GM18507 (cell line): ENCODE measurements around the gene PLCB1.

Source experiments
- DNase-seq: peaks from one replicate; pipeline ENCODE4 v3.0.0; 2011; ENCODE audit warnings: low read depth; ENCODE audit not compliant: insufficient read length; ENCODE audit errors: extremely low spot score
- FAIRE-seq: peaks from 2 replicates; lab custom pipeline; 2011; peaks lifted over from hg19 to GRCh38; lab: Jason Lieb, UNC

PLCB1 gene

DNA sequence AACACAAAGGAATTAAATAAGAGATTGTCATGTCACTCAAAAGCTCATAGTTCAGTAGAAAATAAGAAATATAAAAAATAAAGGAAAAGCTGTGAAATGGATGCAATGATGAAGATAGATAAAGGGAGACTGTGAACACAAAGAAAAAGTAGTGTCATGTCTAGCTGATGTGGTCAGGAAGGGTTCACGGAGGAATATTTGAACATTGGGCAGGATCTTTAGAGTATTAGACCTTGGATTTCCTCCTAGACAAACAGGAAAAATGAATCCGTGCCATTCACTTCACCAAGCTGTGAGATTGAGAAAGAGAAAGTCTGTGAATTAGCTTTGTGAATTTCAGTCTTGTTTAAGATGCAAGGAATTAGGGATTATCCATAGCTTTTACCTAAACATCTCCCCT lies 522.4 kb downstream of the PLCB1 start:
- no peak for DNase-seq
- no peak for FAIRE-seq

DNA sequence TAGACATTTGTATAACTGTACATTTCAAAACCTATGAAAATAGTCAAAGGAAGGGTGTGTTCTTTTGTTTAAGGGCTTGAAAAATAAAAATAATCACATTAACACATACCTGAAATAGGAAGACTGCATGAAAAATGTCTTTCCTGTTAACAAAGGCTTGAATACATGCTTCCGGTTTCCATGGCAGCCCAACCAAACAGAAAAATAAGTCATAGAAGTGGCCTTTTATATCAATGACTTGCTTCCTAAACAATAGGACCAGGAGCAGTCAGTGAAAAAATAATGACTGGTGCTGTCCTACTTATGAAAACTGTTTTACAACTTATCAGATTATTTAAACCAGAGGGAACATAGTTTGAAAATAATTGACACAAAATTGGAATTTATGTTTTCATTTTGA lies 524.3 kb downstream of the PLCB1 start:
- no peak for FAIRE-seq
- no peak for DNase-seq

DNA sequence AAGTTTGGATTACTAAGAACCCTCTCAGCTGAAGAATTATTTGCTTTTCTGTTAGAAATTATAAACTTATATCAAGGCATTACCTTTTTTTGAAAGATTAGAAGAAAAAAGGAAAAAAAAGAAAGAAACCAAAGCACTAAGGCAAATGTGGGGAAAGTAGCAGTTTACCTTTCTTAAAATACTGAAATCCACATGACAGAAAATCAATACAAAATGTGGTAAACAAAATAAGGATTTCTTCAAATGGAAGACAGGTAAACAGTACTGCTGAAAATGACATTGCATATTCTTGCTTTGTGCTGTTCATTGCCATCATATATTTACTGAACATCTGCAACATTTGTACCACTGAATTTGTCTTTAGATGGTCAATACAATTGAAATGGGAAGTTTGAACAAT lies 525.6 kb downstream of the PLCB1 start:
- FAIRE-seq: no peak
- DNase-seq: no peak

DNA sequence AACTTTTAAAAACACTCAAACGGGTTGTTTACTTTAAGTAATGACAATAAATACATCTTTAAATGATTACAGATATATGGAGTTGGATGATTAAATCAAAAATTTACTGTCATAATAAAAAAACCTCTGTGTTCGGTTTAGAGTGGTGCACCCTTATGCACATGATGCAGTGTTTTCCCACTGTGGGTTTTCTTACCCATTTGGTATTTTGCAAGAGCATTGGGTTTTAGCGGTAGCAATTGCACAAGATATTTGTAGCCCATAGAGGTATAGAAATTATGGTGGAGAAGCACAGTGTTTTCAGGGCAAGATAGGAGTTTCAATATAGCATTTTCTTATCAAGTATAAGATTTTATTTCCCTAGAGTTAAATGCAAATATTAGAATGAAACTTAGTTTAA lies 526.0 kb downstream of the PLCB1 start:
- DNase-seq: no peak
- no peak for FAIRE-seq

DNA sequence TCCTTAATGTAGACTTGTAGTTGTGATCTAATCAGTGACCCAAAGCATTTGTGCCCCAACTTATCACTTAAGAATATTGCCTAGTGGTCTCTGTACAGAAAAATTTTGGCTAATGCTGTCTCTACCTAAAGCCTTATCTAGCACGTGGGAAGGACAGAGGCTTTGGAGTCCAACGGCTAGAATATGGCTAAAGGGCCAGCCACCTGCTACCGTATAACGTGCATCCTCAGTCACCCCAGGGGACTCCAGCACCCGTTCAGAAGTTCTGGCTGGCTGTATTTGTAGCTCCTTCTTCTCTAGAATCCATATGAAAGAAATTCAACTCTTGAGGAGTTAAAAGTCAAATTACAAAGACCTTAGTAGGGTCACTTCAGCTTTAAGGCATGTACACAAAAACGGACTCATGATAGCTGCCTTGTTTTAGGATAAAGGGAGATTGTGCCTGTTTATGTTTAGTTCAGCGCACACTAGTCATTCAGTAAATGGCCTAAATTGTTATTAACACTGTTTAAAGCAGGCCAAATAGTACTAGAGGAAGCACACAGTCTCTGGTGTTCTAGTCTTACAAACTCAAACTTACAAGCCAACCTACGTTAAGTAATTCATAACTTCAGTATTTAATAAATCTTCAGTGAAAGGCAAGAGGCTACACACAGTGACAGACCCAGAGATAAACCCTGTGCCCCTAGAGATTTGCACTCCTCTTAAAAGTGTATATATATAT lies 529.3 kb downstream of the PLCB1 start:
- DNase-seq (no peak), FAIRE-seq (no peak)

DNA sequence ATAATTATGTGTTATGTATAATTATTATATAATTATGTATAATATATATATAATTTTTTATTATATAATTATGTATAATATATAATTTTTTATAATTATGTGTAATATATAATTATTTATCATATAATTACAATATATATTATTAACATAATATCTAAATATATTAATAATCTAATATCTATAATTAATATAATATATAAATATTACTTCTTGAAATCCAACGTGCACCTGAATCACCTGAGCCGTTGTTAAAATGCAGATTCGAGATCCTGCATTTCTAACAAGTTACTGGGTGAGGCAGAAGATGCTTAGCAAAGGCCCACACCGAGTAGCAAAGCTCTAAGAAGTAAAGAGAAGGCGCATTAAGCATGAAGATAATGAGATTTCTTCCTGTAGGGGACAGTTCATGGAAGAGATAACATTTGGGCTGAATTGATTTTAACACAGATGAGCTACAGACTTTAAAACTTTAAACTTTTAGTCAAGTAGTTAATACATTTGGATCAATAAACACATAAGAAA lies 530.4 kb downstream of the PLCB1 start:
- FAIRE-seq (no peak), DNase-seq (no peak)

DNA sequence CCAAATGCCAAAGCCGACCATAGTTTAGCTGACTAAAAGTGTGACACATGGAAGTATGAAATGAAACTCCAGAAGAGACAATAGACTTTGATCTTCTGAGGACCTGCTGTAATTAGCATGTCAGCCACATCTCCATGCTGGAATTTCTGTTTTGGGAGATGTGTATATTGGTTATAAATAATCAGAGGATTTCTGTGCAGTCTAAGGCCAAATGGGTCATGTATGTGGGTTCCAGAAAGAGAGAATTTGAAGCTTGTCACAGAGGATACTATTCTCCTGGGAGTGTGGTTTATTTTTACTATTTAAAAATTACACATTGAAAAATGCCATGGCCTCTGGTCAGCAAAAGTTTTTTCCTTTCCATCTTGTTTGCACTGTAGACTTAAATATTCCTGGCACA lies 531.4 kb downstream of the PLCB1 start:
- FAIRE-seq (no peak), DNase-seq (no peak)

DNA sequence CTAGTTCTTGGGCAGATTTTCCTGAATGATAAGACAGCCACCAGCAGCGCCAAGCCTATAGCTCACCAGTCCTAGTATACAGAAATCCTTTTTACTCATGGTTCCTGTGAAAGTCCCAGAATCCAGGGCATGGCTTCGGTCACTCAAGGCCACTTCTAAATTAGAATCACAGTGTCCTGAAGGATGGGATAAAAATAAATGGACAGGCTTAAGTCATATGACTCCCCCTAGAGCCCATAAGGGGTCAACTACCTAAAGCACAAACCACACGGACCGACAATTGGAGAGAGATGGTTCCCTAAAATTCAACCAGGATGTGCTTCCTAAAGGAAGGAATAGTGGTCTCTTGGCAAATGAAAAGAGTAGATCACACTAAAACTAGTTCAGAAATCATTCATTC lies 532.7 kb downstream of the PLCB1 start:
- DNase-seq (no peak), FAIRE-seq (no peak)

DNA sequence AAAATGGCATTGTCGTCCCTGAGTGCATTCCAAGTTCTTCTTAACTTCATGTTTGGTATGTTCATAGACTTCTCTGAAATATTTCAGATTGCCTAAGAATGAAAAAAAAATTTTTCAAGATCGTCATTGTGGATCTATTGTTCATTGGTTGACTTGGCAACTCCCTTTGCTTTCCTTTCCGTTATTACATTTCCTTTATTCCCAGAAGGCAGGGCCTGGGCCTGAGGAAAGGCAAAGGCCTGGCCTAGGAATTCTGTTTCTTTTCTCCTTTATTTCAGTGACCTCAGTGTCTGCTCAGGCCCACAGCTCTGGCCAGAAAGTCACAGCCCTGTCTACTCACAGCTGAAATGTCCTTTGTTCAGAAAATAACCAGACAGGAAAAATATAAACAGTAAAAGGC lies 535.2 kb downstream of the PLCB1 start:
- FAIRE-seq: no peak
- DNase-seq: no peak

DNA sequence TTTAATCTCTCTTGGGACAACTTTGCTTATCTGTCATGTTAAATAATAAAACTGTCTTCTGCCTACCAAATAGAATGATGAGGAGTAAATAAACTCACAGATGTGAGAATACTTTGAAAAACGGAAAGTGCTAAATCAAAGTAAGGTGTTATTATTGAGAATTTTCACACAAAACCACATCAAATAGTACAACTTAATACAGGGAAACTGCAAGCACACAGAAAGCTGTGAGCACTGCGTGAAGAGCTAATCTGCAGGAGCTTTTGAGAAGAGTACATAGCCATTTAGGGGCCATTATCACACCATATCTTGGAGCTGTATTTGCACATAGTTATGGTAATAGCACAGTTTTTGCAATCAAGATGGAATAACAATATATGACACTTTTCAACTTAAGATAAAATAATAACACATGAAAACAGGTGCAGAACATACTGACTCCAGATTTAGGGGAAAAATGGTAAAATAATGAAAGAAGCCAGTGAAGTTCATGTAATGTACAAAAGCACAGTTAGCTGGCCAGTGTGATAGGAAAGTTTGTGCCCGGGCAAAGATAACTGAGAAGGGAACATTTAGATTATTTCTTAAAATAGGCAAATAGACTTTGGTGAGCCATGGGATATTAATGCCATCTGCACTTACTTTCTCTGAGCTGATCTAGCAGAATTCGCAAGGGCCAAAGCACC lies 538.3 kb downstream of the PLCB1 start:
- DNase-seq (no peak), FAIRE-seq (no peak)

DNA sequence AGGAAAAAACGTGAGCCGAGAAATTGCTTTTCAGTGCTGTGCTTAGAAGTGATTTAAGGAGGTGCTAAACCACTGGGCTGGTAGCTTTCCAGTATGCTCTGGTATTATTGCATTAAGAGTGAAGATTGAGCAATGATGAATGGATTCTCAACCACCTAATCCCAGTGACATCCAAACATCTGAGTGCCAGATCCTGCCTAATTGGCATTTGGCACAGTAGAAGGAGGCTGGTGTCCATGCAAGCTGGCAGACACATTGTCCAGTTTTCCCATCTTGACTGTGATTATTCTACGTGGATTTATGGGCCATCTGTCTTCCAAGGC lies 538.8 kb downstream of the PLCB1 start:
- FAIRE-seq: no peak

DNA sequence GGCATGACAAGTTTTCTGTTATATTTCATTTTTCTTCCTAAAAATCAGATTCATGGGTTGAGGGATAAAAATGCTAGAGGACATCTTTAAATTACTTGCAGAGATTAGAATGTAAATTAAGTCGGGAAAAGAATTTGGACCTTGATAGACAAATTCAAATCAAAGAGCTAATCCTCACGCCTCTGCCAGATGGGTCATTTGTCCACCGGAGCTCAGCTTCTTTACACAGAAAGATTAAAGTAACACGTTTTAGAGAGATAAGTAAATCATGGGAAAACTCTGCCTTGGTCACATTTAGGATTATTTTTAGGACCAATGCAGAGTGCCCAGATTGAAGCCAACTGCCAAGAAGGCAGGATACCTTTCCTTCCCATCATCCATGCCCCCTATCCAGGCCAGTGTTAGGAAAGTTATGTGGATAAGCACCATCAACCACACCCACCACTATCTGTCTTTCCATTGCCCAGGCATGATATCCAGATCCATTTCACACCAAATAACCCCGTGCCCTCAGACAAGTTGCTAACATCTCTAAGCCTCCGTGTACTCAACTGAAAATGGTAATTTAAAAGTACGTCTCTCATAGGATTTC lies 539.4 kb downstream of the PLCB1 start:
- no peak for DNase-seq
- no peak for FAIRE-seq

More for the DNA sequence above, 538.8 kb downstream of the PLCB1 start:
- no peak for DNase-seq

DNA sequence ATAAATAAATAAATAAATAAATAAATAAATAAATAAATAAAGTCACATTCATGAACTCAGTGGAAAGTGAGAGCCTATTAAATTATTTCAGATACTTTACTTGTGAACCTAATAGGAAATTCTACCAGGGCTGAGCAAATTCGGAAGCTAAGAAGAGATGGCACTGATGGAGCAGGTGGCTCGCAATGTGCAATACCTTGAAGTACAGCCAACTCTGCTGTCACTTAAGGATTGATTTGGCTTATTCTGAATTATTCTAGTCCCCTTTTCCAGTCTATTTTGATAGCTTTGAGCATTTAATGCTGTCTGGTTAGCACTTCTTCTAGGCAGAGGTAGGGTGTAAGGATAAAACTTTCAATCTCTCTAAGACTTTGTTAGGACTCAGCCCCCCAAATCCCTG lies 541.0 kb downstream of the PLCB1 start:
- FAIRE-seq: no peak
- no peak for DNase-seq

DNA sequence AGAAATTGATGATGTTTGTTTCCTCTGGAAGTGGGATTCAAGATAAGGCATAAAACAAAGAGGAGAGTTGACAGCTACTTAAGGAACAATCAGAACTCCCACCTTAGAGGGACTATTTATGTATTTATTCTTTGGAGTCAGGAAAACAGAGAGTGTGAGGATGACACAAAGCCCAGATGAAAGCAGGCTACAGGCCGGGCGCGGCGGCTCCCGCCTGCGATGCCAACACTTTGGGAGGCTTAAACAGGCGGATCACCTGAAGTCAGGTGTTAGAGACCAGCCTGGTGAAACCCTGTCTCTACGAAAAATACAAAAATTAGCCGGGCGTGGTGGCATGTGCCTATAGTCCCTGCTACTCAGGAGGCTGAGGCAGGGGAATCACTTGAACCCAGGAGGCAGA lies 543.8 kb downstream of the PLCB1 start:
- FAIRE-seq (no peak), DNase-seq (no peak)

DNA sequence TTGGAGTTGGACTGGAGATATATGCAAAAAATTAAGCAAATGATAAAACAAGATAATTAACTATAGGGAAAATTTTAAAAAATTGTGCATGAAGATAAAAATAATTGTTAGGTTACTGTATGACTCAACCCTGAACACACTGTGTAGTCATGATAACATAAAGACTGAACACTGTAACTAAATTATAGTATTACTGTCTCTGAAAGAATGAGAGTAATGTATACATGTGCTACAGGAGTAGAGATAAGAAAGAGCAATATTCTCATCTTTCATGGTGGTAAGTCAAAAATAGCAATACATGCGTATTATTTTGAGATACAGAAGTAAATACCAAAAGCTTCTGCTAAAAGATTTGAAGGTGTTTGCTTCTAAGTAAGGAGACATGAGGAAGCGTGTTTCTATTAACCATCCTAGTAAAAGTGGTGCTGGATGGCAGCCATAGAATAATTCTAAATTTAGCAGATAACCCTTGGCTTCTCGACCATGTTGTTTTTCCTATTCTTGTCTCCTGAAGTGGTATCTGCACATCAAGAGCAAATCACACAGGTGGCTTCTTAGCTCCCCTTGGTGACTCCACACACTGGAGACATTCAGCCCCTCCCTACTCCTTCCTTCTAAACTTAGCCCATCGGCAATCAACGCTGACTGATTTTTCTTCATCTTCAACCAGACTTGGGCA lies 546.2 kb downstream of the PLCB1 start:
- no peak for FAIRE-seq
- no peak for DNase-seq

DNA sequence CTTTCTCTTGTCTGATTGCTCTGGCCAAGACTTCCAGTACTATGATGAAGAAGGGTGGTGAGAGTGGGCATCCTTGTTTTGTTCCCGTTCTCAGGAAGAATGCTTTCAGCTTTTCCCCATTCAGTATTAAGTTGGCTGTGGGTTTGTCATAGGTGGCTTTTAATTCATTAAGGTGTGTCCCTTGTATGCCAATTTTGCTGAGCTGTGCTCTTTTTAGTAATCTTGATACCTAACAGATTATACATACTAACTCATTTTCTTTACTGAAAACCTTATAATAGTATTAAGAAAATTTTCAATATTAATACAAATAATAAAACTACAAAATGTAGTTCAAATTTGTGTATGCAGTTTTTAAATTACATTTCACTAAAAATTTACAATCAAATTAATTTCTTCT lies 557.3 kb downstream of the PLCB1 start:
- no peak for DNase-seq
- no peak for FAIRE-seq

DNA sequence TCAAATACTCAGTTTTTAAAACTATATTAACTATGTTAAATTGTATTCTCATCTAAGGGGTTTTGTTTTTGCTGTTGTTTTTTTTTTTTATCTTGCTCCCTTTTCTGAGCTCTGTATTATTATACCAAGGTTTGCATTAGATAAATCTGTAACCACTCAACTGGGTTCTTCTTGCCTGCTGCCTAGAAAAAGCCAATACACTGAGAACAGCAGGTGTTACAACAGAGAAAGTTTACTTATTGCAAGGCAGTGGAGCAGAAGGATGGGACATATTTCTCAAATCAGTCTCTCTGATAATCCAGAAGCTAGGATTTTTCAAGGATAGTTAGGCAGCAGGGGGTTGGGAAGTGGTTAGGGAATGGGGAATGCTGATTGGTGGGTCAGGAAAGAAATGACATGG lies 558.0 kb downstream of the PLCB1 start:
- DNase-seq (no peak), FAIRE-seq (no peak)

DNA sequence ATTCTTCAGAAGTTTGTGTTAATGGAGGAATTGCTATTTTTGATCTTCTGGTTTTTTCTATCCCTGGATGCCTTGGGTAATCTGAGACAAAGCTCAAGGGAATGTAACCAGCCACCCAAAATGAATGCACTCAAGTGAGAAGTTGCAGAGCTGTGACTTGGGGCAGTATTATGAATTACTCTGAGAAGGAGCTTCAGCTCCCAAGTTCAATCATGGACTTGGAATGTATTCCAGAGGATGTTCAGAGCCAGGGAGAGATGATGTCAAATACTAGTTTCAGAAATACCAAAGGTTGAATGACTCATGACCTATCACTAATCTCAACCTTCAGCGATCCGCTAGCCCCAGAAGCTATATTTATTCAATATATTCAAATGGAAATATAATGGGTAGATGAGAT lies 561.6 kb downstream of the PLCB1 start:
- DNase-seq: no peak
- FAIRE-seq: no peak

DNA sequence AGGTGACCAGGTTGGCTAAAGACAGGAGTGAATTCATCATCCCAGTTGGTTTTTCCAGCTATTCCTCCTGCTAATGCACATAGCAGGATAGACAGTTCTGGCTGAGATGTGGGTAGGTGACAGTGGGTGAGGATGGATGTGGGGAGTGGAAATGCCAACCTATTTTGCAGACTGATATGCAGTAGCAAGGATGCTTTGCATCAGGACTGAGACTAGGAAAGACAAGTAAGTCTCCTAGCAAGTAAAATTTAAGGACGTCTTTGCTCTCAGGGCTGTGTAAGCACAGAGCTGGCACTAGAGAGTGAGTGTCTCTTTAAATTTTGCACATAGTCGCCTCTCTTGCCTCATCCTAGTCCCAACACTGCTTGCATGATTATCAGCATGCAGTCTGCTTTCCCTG lies 568.7 kb downstream of the PLCB1 start:
- no peak for FAIRE-seq

DNA sequence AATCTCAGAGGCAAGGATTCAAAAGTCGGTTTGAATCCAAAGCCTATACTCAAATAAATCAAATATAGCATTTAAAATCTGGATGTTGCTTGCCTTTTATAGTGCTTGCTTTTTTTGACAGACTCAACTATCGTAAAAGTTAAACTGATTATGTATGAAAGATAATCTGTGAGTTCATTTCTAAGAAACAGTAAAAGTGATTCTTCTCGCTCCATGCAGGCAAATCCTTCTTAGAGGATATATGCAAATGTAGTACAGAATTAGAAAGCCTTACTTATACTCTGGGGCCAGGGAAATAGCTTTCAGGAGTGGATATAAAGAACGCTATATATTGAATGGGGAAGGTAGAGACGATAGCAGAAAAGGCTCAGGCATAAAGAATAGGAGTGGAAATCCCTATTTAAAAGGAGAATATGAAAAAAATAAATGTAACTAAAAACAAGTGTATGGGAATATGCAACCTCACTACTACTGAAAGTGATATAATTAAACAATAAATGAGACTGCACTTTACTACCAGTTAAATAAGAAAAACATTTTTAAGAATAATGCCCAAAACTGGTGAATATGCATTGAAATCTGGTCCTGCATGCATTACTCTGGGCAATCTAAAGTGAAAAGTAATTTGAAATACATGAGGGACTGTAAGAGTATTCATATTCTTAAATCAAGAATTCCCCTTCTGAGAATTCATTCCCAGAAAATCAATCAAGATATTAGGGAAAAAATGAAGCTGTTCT lies 575.1 kb downstream of the PLCB1 start:
- DNase-seq: no peak
- FAIRE-seq: no peak

More for the DNA sequence above, 568.7 kb downstream of the PLCB1 start:
- no peak for DNase-seq
